ENCODE data around the gene SLC22A17.

The SLC22A17 gene

GRCh38 chr14:23382731-23383440 lies 30.2 kb upstream of the SLC22A17 start:
- no peak for DNase-seq

- DNase-seq, result no peak
Observed at GRCh38 chr14:23382276-23382675, 29.6 kb upstream of the SLC22A17 start.

- DNase-seq, result no peak
Observed at GRCh38 chr14:23381871-23382270, 29.2 kb upstream of the SLC22A17 start.

- no peak for DNase-seq
Observed at GRCh38 chr14:23380976-23381375, 28.3 kb upstream of the SLC22A17 start.

GRCh38 chr14:23380197-23380914 lies 27.7 kb upstream of the SLC22A17 start:
- no peak for DNase-seq

GRCh38 chr14:23379366-23380196 lies 26.9 kb upstream of the SLC22A17 start:
- peak; percentile 38 for DNase-seq

- no peak for DNase-seq
Observed at GRCh38 chr14:23378612-23379220, 26.0 kb upstream of the SLC22A17 start.

GRCh38 chr14:23377573-23378563 lies 25.2 kb upstream of the SLC22A17 start:
- DNase-seq, result no peak

GRCh38 chr14:23377198-23377550 lies 24.5 kb upstream of the SLC22A17 start:
- no peak for DNase-seq

- DNase-seq, result peak; percentile 30
Observed at GRCh38 chr14:23376482-23377197, 24.0 kb upstream of the SLC22A17 start, which contains the start of gene CMTM5. CMTM5 (plus strand) TSS chr14:23377046; CDS start chr14:23377252, 206 bp downstream.

GRCh38 chr14:23375527-23376251 lies 23.0 kb upstream of the SLC22A17 start:
- no peak for DNase-seq

GRCh38 chr14:23373041-23373440 lies 20.4 kb upstream of the SLC22A17 start:
- DNase-seq, result no peak

GRCh38 chr14:23372509-23372908 lies 19.8 kb upstream of the SLC22A17 start, which contains the start of gene IL25:
IL25 (plus strand) TSS chr14:23372809.
- no peak for DNase-seq

GRCh38 chr14:23371865-23372264 lies 19.2 kb upstream of the SLC22A17 start:
- no peak for DNase-seq

GRCh38 chr14:23370221-23370620 lies 17.5 kb upstream of the SLC22A17 start:
- DNase-seq, result no peak

GRCh38 chr14:23366426-23366921 lies 13.8 kb upstream of the SLC22A17 start:
- DNase-seq, result peak; percentile 83

GRCh38 chr14:23365732-23366425 lies 13.2 kb upstream of the SLC22A17 start:
- DNase-seq, result peak; percentile 95

GRCh38 chr14:23365036-23365731 lies 12.5 kb upstream of the SLC22A17 start, which contains the start of gene EFS:
EFS (minus strand) TSS chr14:23365172; CDS start chr14:23365025, 147 bp downstream.
- DNase-seq, result peak; percentile 89

Data from right kidney (tissue), 1 donor.